Vagina (tissue), 2 donors: ENCODE measurements around the gene ALDH3B1. TPM values are rescaled to one million over a fixed set of nuclear protein-coding genes. Genes with fewer than 3 reads are reported as not detected.

Experiments
- DNase-seq, 2 donors: peaks; one replicate each; pipeline ENCODE4 v3.0.0-alpha.2; 2017; ENCODE audit errors: extremely low spot score in 2 of 2
- H3K27ac ChIP-seq: fragments of 200-600 bp; sonication (generic); one replicate; pipeline ENCODE4 v1.5.1; 2019
- H3K27me3 ChIP-seq: fragments of 200-600 bp; sonication (generic); one replicate; pipeline ENCODE4 v1.5.1; 2019
- H3K36me3 ChIP-seq, 2 donors: fragments of 200-600 bp; sonication (generic); one replicate each; pipeline ENCODE4 v1.5.1; 2017 to 2019
- H3K4me1 ChIP-seq: fragments of 200-600 bp; sonication (generic); one replicate; pipeline ENCODE4 v1.5.1; 2019
- H3K4me3 ChIP-seq, 2 donors: fragments of 200-600 bp; sonication (generic); 1 replicate in 1 of 2; 2 replicates in 1 of 2; pipeline ENCODE4 v1.5.1; 2016 to 2019
- H3K9me3 ChIP-seq: fragments of 200-600 bp; sonication (generic); one replicate; pipeline ENCODE4 v1.5.1; 2019
- CTCF ChIP-seq, 3 experiments: fragments of 450-650 bp in 2 of 3; fragments of 200-600 bp in 1 of 3; sonication (generic) in 1 of 3; IDR thresholded peaks; one replicate each; pipeline ENCODE4 v1.5.1; 2017 to 2019; ENCODE audit warnings: antibody characterized with exemption in 3 of 3, mild to moderate bottlenecking in 2 of 3, moderate library complexity in 2 of 3
- POLR2A ChIP-seq, 2 donors: fragments of 450-650 bp; IDR thresholded peaks; one replicate each; pipeline ENCODE4 v1.6.1; 2017; ENCODE audit warnings: antibody characterized with exemption in 2 of 2, mild to moderate bottlenecking in 2 of 2, moderate library complexity in 2 of 2
- POLR2AphosphoS5 ChIP-seq, 2 donors: sonication (generic); formaldehyde crosslinking; IDR thresholded peaks; one replicate each; pipeline ENCODE4 v1.9.0; 2017; ENCODE audit warnings: antibody characterized with exemption in 2 of 2, mild to moderate bottlenecking in 2 of 2, low read depth in 1 of 2; ENCODE audit not compliant: insufficient read depth in 1 of 2
- intact Hi-C: fragments of 100-400 bp; cut with DNase I; formaldehyde crosslinking; loops from one replicate; pipeline ENCODE4 v1.15.1; 2023
- total RNA-seq: library from RNA; depleted of rRNA; stranded (reverse); fragments of >200 nt; gene quantifications from one replicate; pipeline ENCODE4 v1.2.3, GENCODE V29; 2016

Gene ALDH3B1
- total RNA-seq, 1 donor from 2014 or later = 22.1 TPM

- no peak for DNase-seq
- Histone ChIP-seq H3K27me3 (no peaks in the 10 kb centered on the region), H3K36me3 (no peaks in the 10 kb centered on the region), H3K4me3 (no peak overlapping the region), H3K9me3 (no peaks in the 10 kb centered on the region), H3K27ac (no peak overlapping the region), H3K4me1 (peaks cover 6% of the 10 kb centered on the region)
- intact Hi-C loops = no loop called here
- TF ChIP-seq CTCF (IDR thresholded peaks at IDR 0.05) (no peak), POLR2A (IDR thresholded peaks at IDR 0.05) (no peak), POLR2AphosphoS5 (IDR thresholded peaks at IDR 0.05; ENCODE audit: insufficient read depth in 1 of 2, low read depth in 1 of 2) (no peak)
These were observed 14.1 kb upstream of the ALDH3B1 start for GRCh38 chr11:67996051-67996450.

- H3K27me3 ChIP-seq = no peaks in the 10 kb centered on the region
- no peaks in the 10 kb centered on the region for H3K4me1 ChIP-seq
- TF ChIP-seq POLR2AphosphoS5 (IDR thresholded peaks at IDR 0.05; ENCODE audit: insufficient read depth in 1 of 2, low read depth in 1 of 2) (no peak), POLR2A (IDR thresholded peaks at IDR 0.05) (no peak), CTCF (IDR thresholded peaks at IDR 0.05) (no peak)
- H3K4me3 ChIP-seq = no peak overlapping the region
- H3K36me3 ChIP-seq = no peaks in the 10 kb centered on the region
- H3K9me3 ChIP-seq = no peaks in the 10 kb centered on the region
- H3K27ac ChIP-seq = no peak overlapping the region
- intact Hi-C loops = no loop called here
- DNase-seq = no peak
These were observed 13.3 kb upstream of the ALDH3B1 start for GRCh38 chr11:67996622-67997474.

- no peaks in the 10 kb centered on the region for H3K9me3 ChIP-seq
- no peaks in the 10 kb centered on the region for H3K27me3 ChIP-seq
- no peak overlapping the region for H3K27ac ChIP-seq
- no peak overlapping the region for H3K4me3 ChIP-seq
- intact Hi-C loops = no loop called here
- TF ChIP-seq CTCF (IDR thresholded peaks at IDR 0.05) = no peak
- no peak for TF ChIP-seq POLR2AphosphoS5 (IDR thresholded peaks at IDR 0.05; ENCODE audit: insufficient read depth in 1 of 2, low read depth in 1 of 2)
- no peak for DNase-seq
- no peaks in the 10 kb centered on the region for H3K36me3 ChIP-seq
- peaks cover 6% of the 10 kb centered on the region for H3K4me1 ChIP-seq
These were observed 12.6 kb upstream of the ALDH3B1 start for GRCh38 chr11:67997475-67997921.

- Histone ChIP-seq H3K27ac (no peak overlapping the region), H3K36me3 (no peaks in the 10 kb centered on the region), H3K9me3 (no peaks in the 10 kb centered on the region), H3K4me1 (peaks cover 15% of the 10 kb centered on the region), H3K4me3 (no peak overlapping the region), H3K27me3 (no peaks in the 10 kb centered on the region)
- TF ChIP-seq CTCF (IDR thresholded peaks at IDR 0.05) = no peak
- TF ChIP-seq POLR2AphosphoS5 (IDR thresholded peaks at IDR 0.05; ENCODE audit: insufficient read depth in 1 of 2, low read depth in 1 of 2) = no peak
- TF ChIP-seq POLR2A (IDR thresholded peaks at IDR 0.05) = no peak
- no peak for DNase-seq
- intact Hi-C loops = no loop called here
These were observed 11.7 kb upstream of the ALDH3B1 start for GRCh38 chr11:67998150-67999045.
